Stimulated activated CD4-positive, alpha-beta T cell treated with anti-CD3 and anti-CD28 coated beads, Interleukin-15, amount 100 ng/mL, for 1 hour (primary cell): Measurements from ENCODE around the gene COL2A1.

Experiments used
- DNase-seq, 2 donors: peaks; one replicate each; pipeline ENCODE4 v3.0.0-alpha.2; 2020; ENCODE audit warnings: low read depth in 1 of 2, low spot score in 1 of 2

COL2A1 gene

DNA sequence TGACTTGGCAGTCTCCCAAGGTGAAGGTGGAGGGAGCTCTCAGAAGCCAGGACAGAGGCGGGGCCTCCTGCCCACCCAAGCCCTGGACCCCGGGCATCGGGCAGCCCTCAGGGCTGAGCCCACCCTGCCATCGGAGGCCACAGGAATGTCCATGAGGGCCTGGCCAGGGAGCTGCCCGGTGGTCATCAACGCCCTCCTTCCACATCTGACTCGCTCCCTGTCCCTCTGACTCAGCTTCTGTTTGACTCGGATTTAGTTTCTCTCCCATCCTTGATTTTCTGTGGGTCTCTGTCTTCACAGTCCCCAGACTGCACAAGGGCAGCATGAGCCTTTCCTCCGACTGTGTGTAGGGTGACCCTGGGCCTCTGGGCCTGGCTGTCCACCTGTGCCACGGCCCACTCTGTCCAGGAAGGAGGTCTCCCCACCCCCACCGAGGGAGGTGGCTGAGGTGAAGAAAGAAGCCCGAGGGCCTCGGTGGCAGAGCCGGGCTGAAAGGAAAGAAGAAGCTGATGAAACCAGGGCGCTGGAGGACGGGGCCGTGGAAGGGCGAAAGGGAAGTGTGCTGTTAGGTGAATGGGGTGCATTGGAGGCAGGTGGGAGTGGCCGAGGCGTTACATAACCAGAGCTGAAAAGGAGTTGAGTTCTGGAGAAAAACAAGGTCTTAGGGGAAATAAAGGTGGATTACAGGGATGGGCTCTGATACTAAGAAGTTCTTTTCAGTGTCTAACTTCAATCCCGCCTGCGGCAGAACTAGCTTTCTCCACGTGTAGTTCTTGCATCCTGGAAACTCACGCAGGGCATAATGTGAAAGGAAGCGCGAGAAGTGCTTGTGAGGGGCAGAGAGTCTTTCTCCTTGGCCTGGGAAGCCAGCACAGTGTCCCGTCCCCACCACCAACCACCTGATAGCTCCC, 57.6 kb downstream of the COL2A1 start:
- DNase-seq, result no peak

GRCh38 chr12:47945341-47945728, 58.9 kb downstream of the COL2A1 start:
- no peak for DNase-seq

GRCh38 chr12:47944685-47945340, 59.5 kb downstream of the COL2A1 start:
- DNase-seq, result no peak

DNA sequence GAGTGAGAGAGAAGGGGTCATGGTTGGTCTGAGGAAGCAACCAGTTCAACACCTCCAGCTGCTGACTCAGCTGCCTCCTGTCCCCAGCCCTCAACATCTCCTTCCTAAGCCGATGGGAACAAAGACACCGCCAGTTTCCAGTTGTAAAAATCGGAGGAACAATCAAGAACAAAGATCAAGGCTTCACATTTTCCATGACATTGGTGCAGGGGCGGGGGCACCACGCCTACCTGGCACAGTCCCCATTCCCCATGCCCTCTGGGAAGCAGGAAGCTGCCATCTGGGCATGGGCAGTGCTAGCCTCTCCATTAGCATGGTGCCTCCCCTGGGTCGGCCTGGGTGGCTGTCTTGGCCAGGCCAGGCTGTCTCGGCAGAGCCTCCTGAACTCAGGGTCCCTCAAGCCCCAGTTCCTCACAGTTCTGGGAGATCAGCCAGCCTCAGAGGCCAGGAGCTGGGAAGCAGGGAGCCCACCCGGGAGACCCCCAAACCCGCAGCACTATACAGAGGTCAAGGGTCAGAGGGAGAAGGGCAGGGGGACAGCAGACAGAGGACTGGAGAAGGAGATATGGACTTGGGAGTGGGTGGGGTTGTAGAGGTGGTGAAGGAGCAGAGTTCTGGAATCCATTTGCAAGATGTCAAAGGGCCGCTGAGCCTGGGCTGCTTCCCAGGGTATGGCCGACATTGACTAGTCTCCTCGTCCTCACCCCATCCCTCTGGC, 60.5 kb downstream of the COL2A1 start:
- DNase-seq, result no peak

DNA sequence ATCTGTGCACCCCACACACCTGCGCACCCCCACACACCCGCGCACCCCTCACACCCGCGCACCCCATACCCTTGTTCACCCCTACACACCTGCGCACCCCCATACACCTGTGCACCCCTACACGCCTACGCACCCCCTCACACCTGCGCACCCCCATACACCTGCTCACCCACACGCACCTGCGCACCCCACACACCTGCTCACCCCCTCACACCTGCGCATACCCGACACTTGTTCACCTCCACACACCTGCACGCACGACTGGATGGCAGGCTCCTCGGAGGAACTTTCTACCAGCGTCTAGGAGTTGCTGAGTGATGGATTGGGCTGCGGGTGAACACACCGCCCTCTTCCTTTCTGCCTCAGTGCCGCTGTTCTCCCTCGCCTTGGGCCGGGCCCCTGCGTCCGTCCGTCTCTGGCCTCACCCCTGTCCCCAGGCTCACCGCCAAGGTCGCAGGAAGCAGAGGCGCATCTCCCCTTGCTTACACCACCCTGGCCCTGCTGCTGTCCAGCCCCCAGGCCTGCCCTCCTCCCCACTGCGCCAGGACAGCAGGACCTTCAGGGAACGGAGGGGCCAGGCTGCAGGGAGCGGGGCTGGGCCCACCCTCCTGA, 61.6 kb downstream of the COL2A1 start:
- no peak for DNase-seq

DNA sequence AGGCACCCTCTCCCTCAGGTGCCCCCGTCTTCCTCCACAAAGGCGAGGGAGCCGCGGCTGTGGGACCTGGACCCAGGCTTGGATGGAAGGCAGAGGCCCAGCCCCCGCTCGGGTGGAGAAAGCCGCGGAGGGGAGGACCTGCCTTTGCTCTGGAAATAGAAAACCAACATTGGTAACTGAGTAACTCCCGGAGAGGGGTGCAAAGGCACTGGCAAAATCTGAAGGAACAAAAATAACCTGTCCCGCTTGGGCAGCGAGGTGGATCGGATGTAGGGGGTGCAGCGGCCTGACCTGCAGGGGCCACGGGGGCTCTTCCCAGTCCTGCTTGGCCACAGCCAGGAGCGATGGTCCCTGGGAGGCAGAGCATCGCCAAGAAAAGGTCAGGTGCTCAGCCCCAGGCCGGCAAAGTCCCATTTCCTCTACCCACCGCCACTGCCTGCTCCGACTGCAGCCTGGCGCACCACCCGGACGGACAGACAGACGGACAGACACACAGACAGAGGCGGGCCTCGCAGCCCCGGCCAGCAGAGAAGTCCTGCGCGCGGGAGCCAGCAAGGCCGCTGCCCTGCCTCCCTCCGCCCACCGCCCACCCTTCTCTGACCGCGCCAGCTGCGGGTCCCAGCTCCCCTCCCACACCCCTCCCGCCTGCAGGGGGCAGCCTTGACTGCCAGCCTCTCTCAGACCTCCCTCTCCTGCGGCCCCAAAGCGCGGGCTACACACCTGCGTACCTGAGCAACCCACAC, 62.2 kb downstream of the COL2A1 start:
- peak in 1 of 2 donors; percentile 30 for DNase-seq

- DNase-seq, result no peak
Measured at GRCh38 chr12:47941475-47941780, 62.8 kb downstream of the COL2A1 start.

GRCh38 chr12:47940773-47941474, 63.4 kb downstream of the COL2A1 start:
- no peak for DNase-seq

DNA sequence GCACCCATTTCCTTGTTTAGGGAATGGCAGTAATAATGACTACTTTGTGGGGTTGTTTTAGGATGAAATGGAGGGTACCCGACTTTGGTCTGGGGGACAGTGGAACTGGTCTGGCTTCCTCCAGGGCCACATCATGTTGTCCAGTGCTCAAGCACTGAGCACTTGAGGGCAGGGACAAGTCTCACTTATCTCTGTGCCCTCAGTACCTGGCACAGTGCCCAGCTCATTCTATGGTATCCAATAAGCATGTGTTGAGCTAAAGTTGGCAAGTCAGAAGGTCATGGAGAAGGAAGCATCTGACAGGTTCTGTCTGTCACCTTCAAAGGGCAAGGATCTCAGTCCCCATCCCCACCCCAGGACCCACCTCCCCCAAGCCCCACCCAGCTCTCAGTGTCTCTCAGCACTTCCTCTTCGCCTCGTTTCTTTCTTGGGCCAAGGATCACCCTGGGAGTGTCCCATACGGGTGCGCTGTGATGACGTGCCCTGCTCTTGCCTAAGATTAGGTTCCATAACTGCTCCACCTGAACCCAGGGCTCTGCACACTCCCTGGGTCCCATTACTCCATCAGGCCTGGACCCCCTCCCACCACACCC, 65.2 kb downstream of the COL2A1 start:
- DNase-seq, result no peak

DNA sequence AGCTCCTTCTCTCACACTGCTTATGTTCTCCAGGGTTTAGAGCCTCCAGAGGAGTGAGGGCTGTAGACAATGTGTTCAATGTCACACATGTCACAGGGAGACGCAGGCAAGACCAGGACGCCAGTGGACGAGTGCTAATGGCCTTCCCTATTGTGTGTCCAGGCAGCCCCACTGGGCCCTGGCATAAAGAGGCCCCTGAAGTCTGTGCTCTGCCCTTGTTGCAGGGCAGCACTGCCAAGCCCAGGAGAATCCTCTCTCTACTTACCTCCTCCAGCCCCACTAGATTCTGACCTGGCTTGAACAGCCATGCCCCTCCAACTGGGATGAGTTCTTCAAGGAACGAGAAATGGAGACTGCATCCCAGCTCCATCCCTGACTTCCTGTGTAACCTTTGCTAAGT, 65.7 kb downstream of the COL2A1 start:
- no peak for DNase-seq

- no peak for DNase-seq
Measured at GRCh38 chr12:47938093-47938492, 66.2 kb downstream of the COL2A1 start.

DNA sequence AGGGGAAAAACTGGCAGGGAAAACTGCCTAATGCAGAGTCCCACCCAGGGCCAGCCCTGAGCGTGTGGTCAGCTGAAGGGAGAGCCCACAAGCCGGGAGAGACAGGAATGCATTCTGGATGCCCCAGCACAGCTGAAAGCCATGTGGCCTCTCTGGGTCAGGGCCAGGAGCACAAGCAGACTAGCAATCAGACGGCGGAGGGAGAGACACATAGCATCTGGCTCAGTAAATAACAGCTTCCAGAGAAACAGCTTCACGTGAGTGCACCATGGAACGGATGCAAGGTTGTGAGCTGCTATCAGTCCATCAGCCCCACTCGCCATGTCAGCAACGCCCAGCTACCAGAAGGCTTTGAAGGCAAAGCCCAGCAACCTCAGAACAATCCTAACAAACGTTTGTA, 69.1 kb downstream of the COL2A1 start:
- DNase-seq, result no peak

GRCh38 chr12:47931187-47931586, 73.1 kb downstream of the COL2A1 start:
- DNase-seq, result no peak

DNA sequence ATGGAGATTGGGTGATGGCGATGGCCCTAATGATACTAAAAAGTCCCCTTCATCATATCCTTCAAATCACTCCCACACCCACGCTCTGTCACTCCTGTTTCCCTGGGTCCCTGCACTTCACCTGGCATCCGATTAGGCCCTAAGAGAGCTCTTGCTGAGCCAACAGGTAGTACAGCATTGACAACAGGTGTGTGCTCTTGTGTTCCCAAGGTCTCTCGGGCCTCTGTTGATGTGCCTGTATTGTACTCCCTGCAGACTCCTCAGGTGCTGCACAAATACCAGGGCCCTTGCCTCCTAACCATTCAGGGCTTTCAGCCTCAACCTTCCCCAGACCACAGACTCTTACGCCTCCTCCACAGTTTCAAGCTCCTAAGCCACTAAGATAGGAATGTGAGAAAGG, 73.6 kb downstream of the COL2A1 start:
- DNase-seq, result no peak

GRCh38 chr12:47927346-47927745, 76.9 kb downstream of the COL2A1 start:
- no peak for DNase-seq
